Stimulated activated CD8-positive, alpha-beta memory T cell treated with anti-CD3 and anti-CD28 coated beads, Interleukin-15, amount 100 ng/mL, for 24 hours (primary cell): ENCODE measurements around the gene AMDHD2.

ENCODE experiments used
- DNase-seq: peaks from one replicate; pipeline ENCODE4 v3.0.0-alpha.2; 2020; ENCODE audit warnings: low read depth

Gene AMDHD2

DNA sequence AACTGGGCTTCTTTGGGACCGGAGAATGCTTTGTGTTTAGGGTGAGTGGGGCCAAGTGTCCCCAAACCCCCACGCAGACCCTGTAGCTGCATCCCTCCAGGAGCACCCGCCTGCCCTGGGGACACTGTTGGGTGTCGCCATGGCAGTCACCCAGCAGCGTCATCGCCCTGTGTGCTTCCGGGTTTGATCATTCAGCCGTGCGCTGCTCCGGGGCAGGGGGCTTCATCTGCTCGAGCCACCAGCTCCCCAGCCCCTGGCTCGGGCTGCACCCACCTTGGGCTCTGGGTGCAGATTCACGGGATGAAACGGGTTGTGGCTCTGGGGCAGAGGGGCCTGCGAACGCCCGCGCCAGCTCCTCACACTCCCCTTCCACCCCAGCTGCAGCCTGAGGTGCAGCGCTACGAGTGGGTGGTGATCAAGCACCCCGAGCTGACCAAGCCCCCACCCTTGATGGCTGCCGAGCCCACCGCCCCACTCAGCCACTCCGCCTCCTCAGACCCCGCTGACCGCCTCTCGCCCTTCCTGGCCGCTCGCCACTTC is 20.2 kb upstream of the AMDHD2 start:
- no peak for DNase-seq

DNA sequence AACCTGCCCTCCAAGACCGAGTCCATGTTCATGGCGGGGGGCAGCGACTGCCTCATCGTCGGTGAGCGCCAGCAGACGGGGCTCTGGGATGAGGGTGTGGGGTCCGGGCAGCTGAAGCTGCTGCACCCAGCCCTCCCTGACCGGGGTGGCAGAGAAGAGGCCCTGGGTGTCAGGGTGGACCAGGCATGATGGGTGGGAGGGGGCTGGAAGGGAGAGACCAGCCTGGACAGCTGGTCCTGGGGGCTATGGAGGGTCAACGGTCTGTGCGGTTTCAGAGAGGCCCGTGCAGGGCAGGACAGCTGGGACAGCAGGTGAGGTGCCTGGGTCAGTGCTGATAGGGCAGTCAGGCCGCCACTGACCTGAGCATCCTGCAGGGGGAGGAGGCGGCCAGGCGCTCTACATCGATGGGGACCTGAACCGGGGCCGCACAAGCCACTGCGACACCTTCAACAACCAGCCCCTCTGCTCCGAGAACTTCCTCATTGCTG is 19.7 kb upstream of the AMDHD2 start:
- DNase-seq: no peak

DNA sequence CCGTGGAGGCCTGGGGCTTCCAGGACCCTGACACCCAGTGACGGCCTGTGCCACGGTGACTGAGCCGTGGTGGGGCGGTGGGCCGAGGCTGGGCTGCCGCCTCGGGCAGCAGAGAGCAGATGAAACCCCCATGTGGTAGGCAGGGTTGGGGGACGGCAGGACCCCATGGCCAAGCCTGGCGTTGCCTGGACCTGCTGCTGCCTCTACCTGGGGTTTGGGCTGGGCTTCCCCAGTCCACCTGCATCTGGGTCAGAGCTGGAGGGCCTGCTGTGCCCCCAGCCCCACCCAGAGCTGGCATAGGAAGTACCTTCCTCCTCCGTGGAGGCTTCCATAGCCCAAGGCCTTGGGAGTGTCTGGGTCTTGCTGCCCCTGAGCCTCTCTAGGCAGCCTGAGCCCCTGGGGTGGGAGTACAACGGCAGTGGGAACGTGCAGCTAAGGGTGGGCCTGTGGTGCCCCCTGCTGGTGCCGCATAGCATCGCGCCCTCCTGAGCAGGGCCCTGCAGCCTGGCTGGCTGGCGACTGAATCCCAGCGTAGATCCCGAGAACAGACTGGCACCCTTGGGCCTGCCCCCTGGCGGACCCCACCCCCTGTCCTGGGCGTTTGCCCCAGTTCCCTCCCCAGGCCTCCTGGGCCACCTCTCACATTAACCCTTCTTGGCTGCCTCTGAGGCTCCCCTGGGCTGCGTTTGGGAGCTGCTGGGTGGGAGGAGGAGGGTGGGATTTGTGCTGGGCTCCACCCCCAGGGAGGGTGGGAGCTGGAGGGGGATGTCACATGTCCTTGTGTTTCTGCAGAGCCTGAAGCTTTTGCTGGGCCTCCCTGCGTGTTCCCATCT is 19.0 kb upstream of the AMDHD2 start:
- DNase-seq: peak; percentile 74

DNA sequence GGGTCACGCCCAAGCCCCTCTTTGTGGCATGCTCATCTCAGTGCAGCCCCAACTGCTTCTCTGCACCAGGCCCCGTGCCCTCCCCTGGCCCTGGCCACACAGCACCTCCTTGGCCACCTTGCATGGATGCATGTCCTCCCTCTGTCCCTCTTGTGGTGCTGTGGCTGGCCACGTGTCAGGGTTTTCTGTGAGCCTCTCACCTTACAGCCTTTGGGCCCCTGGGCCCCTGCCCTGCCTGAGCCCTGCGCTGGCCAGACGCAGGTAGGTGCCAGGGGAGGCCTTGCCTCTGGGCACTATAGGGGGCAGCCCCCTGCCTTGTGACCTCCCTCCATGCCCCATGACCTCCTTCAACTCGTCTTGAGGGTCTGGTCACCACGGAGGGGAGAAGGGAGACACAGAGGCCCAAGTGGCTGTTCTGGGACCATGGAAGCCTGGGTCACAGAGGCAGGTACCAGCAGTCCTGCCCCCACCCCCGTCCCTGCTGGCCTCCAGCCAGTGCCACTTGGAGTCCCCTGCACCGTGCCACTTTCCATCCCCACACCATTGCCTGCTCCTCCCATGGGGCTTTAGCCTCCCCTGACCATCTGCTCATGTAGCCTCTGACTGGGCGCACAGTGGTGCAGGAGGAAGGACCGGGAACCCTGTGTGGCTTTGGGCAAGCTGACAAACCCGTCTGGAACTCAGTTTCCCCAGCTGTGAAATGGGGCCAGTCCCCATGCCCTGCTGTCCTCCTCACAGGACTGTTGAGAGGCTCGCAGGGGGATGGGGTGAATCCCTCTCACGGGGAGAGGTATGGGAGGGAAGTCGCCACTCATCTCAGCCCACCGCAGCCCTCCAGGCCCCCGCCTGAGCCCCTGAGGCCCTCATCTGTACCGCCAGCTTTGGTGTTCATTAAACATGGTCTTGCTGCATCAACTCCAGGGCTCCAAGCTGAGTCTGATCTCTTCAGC is 17.9 kb upstream of the AMDHD2 start:
- no peak for DNase-seq

DNA sequence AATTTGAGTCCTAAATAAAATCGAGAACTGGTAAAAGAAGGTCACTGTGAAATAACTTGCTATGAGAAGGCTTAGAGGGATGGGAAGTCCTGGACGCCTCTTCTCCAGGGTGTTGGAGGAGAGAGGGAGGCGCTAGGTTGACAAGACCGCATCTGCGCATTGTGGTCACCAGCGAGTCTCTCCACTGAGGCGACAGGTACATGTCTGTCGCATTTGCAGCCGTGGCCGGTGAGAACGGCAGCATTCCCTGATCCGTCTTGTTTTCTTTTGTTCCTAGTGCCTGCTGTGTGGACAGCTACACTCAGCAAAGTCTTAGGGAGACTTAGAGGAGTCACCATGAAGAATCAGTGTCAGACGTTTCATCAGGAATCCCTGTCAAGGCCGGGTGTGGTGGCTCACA is 14.5 kb upstream of the AMDHD2 start:
- DNase-seq: no peak

DNA sequence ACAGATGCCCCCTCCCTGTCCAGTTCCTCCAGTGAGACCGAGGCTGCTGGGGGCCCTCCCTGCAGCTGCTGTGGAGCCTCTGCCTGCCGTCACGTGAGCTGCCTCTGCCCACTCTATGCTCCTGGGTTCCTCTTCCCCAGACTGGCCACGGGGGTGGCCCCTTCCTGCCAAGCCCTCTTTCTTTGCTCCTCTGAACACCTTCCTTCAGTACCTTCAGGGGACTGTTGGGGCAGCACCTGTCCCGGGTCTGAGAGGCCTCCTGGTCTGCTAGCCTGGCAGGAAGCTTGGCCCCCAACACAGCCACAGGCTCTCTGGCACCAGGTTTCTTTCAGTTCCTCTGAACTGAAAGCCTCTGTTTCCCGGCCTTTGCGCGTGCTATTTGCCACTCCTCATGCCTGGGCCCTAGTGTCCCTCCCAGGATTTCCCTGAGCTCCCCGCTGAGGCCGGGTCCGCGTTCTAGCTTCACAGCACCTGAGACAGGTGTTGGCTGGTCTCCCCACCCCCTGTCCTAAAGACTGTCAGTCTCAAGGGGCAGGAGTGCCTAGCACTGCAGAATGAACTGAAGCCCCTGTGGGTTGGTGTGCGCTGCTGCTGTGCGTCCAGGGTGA is 13.0 kb upstream of the AMDHD2 start:
- DNase-seq: no peak

DNA sequence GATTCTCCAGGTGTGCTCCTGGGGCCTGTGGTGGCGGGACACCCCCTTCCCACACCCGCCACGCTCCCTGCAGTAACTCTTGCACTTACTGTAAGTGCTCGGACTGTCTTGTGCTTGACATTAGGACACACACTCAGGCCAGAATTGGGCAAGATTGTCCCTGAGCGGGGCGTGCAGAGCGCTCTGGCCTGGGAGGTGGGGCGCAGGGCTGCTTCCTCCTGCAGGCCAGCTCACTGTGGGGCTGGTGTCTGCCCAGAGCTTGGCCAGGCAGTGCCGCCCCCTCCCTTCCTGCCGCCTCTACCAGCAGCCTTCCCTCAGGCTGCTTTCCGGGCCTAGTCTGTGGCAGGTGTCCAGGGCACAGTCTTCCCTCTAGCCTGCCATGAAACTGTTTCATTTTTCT is 12.5 kb upstream of the AMDHD2 start:
- DNase-seq: no peak

DNA sequence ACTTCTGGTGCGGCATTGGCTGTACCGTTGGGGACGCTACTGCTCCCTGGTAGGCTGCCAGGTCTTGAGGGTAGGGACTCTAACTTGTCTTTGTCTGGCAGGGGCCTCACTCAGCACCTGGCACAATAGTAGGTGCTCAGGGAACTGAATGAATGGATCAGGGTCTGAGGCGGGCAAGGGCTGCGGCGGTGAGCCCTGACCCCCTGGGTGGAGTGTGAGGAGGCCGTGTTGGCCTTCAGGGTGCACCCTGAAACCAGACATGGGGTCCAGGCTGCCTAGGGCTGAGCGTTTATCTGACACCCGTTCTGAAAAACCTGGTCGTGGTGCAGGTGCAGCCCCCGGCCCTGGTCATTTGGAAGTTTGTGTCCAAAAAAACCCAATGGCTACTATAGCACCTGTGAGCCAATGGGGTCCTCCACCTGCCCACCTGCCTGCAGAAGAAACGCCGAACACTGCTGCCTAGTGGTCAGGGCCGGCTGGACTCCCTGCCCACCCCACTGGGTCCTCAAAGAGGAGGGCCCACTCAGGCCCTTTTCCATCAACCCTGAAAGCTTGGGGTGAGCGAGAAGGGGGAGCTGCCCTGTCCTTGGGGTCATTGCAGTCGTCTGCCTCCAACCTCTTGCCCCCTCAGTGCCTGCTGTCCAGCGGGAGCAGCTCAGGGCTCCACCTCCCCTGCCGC is 11.3 kb upstream of the AMDHD2 start:
- DNase-seq: no peak

DNA sequence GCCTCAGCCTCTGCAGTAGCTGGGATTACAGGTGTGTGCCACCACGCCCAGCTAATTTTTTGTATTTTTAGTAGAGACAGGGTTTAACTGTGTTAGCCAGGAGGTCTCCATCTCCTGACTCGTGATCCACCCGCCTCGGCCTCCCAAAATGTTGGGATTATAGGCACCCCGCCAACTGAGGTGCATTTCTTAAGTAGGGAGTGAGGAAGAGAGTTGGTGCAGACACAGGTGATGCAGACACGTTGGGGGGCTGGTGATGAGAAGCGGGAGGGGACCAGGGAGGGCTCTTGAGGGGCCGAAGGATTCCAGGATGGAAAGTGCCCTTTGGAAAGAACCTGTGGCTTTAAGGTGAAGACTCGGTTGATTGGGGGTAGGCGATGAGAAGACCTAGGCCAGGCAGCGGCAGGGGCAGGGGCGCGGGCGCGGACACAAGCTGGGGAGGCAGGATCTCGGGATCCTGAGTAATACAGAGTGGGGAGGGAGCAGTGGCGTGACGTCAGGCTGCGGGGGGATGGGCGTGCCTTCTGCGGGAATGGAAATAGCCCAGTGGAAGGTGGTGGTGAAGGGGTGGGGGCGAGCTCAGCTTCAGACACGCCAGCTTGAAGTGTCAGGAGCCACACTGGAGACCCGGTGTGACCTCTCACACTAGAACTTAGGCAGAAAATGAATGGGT is 8.9 kb upstream of the AMDHD2 start:
- no peak for DNase-seq

DNA sequence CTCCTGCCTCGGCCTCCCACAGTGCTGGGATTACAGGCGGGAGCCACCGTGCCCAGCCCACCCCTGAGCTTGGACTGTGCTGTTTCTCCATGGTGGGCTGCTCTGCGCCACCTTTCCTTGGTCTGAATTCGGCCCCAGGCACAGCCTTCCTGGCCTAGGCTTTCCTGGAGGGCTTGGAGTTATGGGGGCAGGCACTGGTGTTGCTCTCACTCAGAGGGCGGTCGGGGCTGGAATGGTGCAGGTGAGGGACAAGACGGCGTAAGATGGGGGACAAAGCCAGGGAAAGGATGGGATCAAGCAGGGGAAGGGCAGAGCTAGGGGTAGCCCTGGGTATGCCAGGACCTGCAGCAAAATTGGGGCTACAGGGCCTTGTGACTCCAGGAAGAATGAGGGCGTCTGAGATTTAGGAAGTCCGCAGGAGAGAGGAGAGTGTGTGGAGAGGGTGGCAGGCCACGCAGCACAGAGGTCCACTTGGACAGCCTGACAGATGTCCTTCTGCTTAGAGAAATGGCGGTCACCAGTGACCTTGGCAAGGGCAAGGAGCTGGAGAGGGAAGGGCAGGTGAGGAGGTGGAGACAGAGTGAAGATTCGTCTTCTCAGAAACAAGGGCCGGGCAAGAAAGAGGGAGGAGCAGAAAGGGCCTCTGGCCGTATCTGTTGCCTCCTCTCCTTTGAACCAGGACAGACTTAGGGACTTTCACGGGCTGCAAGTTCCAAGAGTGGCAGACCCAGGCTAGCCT is 8.0 kb upstream of the AMDHD2 start:
- no peak for DNase-seq

DNA sequence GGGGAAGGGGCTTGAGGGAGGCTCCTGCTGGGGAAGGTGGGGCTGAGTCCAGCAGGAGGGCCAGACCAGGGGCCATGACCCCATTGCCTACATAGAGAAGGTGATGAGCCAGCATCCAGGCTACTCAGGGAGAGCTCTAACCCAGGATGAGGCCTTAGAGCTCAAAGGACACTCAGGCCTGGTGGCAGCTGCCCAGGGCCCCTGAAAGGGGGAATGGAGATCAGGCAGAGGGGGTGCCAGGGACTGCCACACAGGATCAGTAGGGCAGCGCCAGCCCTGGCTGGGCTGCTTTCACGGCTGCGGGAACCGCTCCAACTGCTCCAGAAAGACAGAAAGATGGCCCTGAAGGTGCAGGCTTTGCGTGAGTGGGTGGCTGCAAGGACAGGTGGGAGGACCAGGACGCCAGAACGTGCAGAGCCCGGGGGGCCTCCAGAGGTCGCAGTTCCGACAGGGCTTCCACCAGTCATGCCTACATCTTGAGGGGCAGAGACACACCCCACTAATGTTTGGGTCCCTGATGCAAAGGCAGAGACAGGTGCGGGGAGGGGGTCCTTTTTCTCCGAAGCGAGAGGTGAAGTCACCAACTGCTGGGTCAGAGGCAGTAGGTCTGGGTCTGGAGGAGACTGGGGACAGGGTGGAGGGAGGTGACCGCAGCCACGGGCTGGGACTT is 7.3 kb upstream of the AMDHD2 start:
- DNase-seq: no peak

DNA sequence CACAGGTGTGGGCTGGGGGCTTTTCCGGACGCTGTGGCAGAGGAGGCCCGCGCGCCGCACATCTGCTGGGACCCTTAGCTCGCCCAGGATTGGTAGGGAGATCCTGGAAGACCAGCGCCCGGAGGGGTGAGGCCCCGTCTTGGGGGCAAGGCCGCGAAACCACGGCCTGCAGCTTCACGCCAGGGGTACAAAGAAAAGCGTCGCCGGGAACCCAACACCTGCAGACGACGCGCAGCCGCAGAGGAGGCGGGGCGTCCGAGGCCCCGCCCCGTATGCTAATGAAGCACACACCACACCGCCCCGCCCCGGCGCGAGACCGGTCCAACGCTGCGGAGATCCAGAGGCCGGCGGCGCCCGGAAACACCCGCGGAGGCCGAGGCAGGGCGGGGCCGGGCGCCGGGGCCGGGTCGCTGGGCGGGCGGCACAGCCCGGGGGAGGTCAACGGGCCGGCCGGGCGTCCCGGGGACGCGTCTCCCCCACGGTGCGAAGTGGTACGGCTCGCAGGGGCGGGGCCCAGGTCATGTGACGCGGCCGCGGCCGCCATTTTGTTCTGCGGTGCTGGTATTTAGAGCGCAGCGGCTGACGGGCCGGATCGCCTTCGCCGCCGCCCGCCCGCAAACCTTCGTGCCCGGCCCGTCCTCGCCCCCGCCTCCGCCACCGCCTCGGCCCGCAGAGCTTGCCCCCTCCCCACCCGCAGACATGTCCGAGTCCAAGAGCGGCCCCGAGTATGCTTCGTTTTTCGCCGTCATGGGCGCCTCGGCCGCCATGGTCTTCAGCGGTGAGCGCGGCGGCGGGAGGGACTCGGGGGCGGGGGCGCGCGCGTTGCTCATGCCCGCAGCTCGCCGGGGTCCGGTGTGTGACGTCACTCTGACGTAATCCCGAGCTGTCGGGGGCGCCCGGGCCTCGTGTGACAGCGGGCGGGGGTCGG is 6.5 kb upstream of the AMDHD2 start, which contains the start of gene ATP6V0C:
Gene ATP6V0C (plus strand): TSS at position 548 of the 928 bp plus-strand sequence. CDS start 152 bp downstream, at position 700.
- DNase-seq: peak; percentile 85

DNA sequence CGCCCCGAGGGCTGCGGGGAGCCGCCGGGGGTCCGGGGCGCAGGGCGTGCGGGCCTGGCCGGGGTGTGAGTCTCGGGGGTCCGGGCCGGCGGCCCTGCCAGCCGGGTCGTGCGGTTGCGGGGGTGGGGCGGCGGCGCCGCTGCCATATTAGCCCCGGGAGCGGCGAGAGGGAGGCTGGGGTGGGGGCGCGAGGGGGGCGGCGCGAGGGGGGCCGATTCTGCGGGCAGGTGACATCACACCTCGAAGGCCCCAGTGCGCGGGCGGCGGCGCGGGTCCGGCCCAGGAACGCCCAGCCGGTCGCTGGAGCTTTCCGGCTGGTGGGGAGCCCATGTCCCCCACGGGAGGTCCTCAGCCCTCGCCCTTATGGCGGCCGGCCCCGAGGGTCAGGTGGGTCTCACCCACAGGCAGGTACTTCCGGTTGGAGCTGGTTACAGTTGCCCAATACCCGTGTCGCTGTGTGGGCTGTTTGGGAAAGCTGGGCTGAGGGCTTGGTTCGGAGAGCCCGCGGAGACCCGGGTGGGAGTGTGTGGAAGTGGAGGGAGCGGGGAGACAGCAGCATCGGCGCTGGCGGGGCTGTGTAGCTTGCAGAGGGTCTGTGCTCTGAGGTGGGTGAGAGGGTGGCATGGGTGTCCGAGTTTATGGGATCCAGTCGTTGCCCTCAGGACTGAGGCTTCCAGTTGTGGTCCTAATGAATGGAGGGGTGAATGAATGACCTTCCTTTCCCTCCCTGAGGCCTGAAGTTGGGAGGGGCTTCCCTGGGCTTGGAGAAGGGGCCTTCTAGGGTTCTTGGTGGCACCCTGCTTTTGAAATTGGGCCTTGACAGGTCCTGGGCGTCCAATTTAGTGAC is 5.6 kb upstream of the AMDHD2 start:
- no peak for DNase-seq

DNA sequence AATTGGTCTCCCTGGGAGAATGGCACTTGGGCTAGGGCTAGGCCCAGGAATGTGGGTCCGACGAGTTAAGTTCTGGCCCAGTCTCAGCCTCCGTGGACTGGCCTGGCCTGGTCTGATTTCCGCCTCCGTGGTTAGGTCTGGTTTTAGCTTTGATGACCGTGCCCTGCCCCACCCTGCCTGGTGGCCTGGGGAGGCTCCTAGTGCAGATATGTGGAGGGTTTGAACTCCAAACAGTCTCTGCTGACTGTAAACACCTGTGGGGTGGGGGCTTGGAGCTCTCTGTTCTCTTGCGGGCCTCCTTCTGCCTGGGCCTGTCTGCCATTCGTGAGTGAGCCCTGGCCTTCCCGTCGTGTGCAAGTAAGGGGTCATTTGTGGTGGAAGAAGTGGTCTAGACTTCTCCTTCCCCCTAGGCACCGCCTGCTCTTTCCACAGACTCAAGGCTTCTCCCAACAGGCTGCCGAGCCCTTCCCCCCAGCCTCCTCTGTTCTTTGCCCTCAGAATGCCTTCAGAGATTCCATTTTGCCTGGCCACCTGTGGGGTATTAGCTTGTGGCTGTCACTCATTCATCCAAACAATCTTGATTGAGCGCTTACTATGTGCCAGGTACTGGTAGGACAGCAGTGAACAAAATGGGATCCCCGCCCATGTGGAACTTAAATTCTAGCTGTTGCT is 4.9 kb upstream of the AMDHD2 start:
- DNase-seq: no peak

DNA sequence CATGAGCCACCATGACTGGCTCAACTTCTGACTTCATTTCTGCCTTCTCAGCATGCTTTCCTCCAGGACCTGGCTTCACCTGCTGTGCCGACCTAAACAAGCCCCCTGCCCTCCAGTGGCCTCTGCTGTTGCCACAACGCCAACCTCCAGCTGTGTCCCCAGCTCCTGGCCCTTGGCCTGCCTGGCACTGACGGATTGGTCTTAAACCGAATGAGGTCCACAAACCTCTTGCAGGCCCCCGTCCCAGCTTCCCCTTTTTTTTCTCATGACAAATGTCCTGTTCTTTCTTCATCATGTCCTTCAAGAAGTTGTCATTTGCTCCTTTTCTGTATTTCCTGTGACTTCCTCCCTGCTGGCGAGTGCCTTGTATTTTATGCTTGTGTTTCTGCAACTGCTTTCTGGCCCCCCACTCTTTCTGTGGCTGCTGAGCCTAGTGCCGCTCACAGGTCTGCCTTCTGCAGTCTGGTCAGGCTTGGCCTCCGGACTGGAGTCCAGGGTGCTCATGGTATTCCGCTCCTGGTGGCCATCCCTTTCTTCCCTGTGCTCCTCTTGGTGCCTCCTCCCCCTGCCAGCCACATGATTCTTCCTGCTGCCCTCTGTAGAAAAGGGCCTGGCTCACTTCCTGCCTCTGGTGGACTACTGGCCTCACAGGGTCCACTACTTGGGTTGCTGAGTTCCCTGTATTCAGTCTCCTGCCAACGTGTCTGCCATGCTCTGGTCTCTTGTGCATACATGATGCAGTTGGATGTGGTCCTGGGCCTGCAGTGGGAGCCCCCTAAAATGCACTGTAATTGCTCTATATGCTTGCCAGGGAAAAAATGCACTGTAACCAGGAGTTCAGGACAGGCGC is 3.6 kb upstream of the AMDHD2 start:
- no peak for DNase-seq
